GM19438 (cell line): ENCODE data around the gene DRAXIN.

ENCODE experiments used
- ATAC-seq: cut with Tn5 transposase; IDR thresholded peaks from one replicate; pipeline ENCODE4 v1.9.1; 2021; ENCODE audit warnings: low read depth; ENCODE audit not compliant: unreplicated experiment

Gene DRAXIN

DNA sequence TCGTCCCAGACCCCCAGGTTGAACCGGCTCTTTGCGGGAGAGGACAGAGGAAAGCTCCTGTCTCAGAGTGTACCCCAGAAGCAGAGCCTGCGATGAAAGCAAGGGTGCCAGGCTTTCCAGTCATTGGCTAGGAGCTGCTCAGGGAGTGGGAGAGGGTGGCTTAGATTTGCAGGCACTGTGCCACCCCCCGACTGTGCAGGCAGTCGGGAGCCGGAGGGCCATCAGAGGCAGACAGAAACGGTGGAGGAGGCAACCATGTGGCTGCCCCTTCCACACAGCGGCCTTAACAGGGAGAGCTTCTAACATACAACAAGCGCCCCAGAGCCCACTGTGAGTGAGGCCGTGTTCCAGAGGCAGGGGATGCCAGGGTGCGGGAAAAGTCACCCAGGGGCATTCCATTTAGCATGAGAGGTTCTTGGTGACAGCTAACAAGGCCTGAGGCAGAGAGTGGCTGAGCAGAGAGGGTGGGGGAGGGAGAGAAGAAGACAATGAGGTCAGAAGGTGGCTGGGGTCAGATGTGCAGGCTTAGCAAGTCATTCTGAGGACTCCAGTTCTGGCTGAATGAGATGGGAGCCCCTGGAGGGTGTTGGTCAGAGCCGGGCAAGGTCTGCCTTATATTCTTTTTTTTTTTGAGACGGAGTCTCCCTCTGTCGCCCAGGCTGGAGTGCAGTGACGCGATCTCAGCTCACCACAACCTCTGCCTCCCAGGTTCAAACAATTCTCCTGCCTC, 61.0 kb downstream of the DRAXIN start:
- ATAC-seq, result no peak

DNA sequence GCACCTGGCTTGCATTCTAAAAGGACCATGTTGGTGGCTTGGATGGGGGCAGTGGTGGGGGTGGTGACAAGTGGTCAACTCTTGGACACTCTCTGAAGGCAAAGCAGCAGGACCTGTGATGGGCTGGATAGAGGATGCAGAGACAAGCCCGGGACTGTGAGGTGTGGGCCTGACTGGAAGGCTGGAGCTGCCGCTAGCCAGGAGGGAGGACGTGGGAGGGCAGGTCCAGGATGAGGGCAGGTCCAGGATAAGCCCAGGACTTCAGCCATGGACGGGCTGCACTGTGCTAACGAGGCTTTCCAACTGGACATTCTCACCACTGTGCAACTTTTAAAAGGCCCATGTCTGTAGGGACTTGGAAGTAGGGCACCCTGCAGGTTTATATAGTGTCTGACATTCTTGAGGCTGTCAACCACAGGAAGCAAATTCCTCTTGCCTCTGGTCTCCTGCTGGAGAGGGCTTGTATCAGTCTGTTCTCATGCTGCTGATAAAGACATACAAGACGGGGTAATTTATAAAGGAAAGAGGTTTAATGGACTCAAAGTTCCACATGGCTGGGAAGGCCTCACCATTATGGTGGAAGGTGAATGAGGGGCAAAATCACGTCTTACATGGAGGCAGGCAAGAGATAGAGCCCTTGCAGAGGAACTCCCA, 62.2 kb downstream of the DRAXIN start:
- no peak for ATAC-seq

DNA sequence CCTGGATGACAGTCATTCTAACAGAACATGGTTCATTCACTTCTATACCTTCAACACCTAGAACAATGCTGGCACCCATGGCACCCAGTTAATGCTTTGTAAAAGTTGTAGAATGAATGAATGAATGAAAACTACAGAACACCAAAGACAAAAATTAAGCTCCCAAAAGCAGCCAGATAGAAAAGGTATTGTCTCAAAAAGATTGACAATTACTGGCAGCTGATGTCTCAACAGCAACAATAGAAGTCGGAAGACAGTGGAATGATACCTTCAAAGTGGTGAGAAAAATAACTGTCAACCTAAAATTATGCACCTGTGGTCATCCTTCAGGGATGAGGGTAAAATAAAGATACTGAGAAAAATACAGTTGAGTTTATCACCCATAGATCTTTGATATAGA, 65.5 kb downstream of the DRAXIN start:
- ATAC-seq, result no peak

DNA sequence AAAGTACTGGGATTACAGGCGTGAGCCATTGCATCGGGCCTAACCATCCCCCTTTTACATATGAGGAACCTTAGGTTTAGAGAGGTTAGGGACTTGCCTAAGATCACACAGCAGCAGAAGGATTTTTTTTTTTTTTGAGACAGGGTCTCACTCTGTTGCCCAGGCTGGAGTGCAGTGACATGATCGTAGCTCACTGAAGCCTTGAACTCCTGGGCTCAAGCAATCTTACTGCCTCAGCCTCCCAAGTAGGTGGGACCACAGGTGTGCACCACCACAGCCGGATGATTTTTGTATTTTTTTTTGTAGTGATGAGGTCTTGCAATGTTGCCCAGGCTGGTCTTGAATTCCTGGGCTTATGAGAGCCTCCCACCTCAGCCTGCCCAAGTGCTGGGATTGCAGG, 68.3 kb downstream of the DRAXIN start:
- no peak for ATAC-seq

DNA sequence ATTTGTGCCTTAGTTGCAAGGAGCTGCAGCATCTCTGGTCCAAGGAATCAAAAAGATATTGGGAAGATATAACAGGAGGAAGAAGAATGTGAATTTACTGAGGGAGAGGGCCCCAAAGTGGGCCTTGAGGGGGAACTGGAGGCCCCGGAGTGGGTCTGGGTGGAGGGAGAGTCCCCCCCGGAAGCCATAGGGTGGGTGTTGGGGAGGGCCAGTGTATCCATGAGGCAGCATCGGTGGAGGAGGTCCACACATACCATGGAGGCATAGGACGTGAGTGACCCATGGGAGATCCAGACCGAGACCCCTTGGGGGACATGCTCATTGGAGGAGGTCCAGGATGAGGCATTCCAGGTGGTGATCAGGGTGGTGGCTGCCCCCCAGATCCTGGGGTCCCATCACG, 69.8 kb downstream of the DRAXIN start:
- ATAC-seq, result no peak

DNA sequence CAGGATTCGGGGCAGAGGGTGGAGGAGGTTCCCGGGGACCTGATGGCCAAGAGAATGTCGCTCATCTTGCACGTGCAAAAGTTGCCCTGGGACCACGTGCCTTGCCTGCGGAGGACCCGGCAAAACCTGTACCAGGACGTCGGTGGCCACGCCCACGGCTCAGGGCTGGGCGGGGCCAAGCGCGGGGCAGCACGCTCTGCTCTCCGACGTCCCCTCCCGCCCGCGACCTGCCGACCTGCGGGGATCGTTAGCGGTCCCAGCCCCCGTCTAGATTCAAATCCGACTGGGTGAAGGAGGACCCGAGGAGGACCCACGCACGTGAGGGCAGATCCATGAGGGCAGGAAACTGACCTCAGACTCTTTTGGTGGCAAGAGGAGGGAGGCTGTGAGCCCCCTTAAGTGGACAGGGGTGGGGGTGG, 70.5 kb downstream of the DRAXIN start, which contains the start of gene C1orf167:
TSS of gene C1orf167 (plus strand) at position 206 of the 419 bp plus-strand sequence. CDS start 2,208 bp downstream, outside the sequence.
- no peak for ATAC-seq

DNA sequence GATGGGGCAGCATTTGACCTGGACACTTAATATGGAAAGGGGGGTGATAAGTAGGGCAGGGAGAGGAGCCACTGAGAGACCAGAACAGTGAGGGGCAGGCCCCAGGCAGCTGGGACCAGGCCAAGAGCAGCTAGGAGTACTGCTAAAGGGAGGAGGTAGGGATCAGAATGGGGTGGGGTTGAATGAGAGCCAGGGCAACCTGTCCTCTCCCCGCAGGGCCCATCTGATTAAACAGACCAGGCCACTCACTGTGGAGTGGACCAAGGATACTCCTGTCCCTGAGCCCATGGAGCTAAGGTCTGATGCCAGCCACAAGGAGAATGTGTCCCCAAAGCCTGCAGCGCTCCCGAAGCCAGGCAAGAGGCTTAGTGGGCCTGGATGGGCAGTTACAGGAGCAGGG, 72.6 kb downstream of the DRAXIN start:
- no peak for ATAC-seq

DNA sequence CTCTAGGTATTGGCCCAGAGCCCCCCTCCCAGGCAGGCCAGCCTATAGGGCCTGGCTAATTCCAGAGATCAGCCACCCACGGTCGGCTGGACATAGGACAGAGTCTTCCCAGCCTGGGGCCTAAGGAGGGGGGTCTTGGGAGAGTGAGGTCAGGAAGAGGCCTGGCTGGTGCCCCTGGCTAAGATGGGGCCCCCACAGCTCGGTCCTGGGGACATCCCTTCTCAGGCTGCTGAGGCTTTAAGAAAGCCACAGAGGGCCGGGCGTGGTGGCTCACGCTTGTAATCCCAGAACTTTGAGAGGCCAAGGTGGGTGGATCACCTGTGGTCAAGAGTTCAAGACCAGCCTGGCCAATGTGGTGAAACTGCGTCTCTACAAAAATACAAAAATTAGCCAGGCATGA, 73.0 kb downstream of the DRAXIN start:
- no peak for ATAC-seq

DNA sequence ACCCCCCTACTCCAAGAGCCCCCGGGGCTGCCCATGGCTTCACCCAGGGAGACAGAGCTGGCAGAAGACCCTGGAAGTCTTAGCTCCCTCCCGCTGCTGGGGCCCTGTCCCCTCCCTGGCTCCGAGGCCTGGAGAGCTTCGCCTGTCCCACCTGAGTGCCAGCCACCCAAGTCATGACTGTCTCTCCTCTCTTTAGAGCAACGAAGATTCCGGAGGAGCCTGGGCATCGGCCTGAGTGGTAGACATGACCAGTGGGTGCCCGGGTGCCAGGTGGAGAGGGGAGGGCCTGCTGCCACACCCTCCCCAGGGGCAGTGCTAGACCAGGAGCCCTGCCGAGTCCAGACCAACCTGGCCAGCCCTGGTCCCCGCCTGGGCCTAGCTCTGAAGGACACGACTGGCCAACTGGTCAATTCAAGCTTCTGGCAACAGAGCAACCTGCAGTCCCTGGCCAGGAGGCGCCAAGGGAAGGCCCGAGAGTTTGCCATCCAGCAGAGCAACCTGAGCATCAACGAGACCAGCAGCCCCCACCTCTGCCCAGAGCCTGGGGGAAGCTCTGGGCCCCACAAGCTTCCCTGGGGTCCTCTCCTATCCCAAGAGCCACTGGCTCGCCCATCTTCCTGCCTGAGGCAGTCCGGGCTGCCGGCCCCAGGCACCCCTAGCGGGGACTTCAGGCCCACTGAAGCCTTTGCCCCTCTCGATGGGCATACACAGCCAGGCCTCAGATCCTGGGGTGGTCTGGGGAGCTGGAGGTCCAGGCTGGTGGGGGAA, 74.3 kb downstream of the DRAXIN start:
- ATAC-seq, result no peak

DNA sequence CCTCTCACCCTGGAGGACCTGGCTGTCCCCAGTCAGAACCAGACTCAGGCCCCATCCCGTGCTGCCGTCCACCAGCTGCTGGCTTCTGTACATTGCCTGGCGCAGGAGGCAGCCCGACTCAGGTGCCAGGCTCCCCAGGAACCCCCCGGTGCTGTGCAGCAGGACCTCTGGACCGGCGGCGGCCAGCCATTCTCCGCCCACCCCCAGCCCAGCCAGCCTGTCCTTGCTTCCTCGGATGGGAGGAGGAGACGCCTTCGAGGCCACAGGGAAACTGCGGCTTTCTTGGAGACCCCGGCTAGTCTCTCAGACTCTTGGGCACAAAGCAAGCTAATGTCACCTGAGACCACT, 74.9 kb downstream of the DRAXIN start:
- no peak for ATAC-seq

DNA sequence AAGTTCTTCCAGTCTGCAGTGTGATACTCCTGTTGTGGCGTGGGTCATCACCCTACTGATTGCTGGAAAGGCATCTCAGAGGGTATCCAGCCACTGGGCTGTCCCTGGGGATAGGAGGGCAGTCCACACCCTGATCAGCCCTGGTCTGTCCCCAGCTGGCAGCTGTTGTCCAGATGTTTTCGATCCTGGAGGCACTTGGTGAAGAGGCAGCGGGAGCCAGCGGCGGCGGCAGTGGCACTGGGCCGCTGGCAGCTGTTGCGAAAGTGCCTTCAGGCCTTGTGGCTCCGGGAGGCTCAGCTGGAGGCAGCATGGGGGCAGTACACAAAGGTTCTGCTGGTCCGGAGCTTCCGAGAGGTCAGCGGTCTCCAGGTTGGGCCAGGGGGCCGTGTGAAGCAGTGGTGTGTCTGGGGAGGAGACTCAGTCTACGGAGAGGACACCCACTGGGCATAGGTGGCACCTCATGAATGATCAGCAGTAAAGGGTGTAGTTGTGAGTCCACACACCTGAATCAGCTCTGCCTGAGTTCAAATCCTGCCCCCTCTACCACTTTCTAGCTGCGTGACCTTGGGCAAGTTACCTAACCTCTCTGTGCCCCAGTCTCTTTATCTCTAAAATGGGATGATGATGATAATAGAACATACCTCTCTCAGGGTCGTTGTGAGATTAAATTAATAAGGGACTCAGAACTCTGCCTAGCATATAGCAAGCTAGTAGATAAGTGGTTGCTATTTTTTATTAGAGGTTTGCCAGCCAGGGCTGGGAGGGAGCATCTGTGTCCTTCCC, 76.6 kb downstream of the DRAXIN start:
- no peak for ATAC-seq

DNA sequence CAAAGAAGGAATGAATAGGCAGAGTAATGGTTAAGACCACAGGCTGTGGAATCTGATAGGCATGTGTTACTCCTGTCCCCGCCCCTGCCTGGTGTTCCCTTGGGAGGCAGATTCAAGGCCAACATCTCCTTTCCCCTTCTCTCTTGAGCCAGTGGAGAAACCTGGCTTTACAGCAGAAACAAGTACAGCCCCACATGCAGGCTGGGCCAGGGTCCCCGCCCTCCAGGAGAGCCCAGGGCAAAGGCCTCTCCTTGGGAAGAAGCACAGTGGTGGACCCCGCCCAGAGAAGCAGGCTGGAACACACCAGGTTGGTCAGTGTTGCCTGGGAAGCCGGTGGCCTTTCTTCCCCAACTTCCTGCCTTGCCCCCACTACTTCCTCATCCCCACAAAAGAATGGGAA, 77.3 kb downstream of the DRAXIN start:
- ATAC-seq, result no peak

DNA sequence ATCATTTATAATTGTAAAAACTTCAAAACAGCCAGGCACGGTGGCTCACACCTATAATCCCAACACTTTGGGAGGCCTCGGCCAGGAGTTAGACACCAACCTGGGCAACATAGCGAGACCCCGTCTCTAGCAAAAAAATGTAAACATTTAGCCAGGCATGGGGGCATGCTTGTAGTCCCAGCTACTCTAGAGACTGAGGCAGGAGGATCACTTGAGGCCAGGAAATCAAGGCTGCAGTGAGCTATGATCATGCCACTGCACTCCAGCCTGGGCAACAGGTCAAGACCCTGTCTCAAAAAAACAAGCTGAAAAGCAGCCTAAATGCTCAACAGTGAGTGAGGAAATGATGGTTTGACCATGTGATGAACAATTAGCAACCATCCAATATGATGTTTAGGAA, 77.8 kb downstream of the DRAXIN start:
- ATAC-seq, result no peak

DNA sequence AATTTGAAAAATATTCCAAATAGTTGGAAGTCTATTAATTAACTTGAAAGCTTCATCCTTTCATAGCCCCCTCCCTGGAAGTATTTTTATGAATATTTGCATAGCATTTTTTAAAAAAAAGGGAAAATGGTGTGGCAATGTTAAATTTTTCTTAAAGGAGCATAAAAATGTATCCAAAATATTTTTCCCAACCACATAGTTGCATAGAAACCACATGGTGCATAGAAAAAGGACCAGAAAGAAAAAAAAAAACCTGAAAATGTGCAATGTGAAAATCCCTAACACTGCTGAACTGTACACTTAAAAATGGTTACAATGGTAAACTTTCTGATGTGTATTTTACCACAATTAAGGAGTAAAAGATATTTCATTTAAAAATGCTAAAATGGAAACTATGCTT, 78.5 kb downstream of the DRAXIN start:
- ATAC-seq, result no peak

DNA sequence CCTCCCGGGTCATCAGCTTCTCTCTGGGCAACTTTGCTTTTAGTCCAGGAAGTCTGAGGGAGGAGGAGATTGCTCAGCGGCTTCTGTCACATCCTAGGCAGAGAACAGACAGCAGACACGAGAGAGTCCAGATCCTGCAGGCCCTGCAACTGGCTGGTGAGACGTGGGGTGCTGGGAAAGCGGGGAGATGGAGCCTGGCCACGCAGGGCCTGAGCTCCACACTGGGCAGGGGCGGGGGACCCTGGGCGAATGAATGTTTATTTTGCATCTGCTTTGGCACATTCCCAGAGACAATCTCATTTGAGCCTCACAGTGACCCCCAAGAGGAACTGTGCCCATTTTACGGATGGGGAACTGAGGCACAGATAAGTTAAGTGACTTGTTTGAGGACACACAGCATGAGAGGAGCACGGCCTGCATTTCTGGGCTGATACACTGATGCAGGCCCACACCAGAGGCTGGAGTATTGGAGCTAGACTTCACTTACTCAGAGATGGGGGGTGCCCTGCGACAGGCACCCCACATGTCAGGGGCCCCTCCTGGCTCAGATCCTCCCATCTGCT, 80.1 kb downstream of the DRAXIN start:
- ATAC-seq, result no peak

DNA sequence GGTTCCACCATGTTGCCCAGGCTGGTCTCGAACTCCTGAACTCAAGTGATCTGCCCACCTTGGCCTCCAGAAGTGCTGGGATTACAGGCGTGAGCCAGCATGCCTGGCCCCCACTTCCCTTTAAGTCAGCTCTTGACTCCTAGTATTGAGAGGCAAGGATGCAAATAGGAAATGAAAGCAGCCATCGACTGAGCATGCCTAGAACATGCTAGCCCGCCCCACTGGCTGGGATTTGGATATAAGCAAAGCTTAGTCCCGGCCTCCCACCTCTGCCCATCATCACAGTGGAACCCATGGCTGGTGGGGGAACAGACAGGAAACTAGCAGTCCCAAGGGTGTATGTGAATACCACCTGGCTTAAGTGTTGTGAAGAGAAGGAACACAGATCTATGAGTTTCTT, 80.9 kb downstream of the DRAXIN start:
- no peak for ATAC-seq

DNA sequence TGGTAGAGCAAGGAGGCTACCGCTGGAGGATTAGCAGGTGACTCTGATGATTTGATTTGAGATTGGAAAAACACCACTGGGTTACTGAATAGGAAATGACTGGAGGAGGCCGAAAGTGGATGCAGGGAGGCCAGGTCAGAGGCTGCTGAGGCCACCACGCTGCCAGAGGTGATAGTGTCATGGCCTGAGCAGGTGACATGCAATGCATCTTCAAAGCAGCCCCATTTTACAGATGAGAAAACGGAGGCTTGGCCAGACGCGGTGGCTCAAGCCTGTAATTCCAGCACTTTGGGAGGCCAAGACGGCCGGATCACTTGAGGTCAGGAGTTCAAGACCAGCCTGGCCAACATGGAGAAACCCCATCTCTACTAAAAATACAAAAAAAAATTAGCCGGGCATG, 83.2 kb downstream of the DRAXIN start:
- ATAC-seq, result no peak
